ENCODE results near the gene CDNF.

Gene CDNF

DNA sequence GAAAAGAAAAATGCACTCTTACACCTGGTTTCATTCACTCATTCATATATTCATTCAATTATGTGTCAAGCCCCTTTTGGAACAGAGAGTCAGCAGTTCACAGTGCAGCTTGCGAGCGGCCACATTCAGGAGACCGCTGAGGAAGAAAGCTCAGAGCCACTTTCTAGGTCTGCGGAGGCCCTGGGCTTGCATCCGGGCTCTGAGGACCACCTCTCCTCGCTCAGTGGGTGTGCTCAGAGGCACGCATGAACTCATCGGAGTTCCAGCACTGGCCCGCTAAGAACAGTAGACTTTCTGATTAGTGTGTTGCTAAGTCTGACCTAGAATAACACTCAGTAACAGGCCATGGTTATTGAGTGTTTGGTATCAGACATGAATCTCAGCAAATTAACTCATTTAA lies 61.3 kb downstream of the CDNF start:
- Histone ChIP-seq H2AFZ (ENCODE audit: low read length) (no peak overlapping the region), H3K4me3 (ENCODE audit: low read length) (no peak overlapping the region), H3K27ac (ENCODE audit: low read length) (no peak overlapping the region), H3K9me3 (replicated peaks; ENCODE audit: insufficient read depth, low read length) (no peaks in the 10 kb centered on the region), H3K79me2 (ENCODE audit: low read length) (no peaks in the 10 kb centered on the region), H3K36me3 (replicated peaks; ENCODE audit: insufficient read depth, low read length) (no peaks in the 10 kb centered on the region), H3F3A (ENCODE audit: insufficient read depth, low read length) (no peaks in the 10 kb centered on the region), H3K9me2 (replicated peaks; ENCODE audit: insufficient read depth, low read length) (no peaks in the 10 kb centered on the region), H3K9ac (ENCODE audit: low read length) (no peak overlapping the region), H3K4me2 (ENCODE audit: low read depth, low read length) (no peak overlapping the region), H3K27me3 (replicated peaks; ENCODE audit: insufficient read depth, low read length) (no peaks in the 10 kb centered on the region), H3K4me1 (ENCODE audit: low read length) (no peaks in the 10 kb centered on the region), H4K20me1 (ENCODE audit: insufficient read depth, low read length) (no peaks in the 10 kb centered on the region)
- DNase-seq, result no peak
- no peak for TF ChIP-seq CTCF (IDR thresholded peaks at IDR 0.05; ENCODE audit: low read length)
- TF ChIP-seq EZH2 (optimal IDR thresholded peaks at IDR 0.05; ENCODE audit: low read depth, low read length), result no peak
- no peak for TF ChIP-seq EZH2phosphoT487 (IDR thresholded peaks at IDR 0.05; ENCODE audit: low read length)

DNA sequence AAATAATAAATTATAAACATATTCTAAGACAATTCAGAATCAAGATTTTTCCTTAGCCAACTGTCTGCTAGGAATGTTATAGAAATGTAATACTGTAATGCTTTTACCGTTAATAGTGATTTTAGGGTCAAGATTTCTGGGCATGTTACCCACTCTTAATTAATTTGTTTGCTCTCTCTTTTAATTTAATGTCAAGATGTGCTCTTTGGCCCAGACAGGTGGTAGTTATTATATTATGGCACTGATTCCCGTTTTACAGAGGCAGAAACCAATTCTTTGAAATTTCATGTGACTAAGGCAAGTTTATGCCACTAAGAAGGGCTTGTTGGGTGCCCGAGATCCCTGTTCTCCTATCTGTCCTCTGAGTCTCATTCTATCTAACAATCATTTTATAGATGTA lies 62.2 kb downstream of the CDNF start:
- Histone ChIP-seq H3K4me3 (ENCODE audit: low read length) (no peak overlapping the region), H3K4me1 (ENCODE audit: low read length) (no peaks in the 10 kb centered on the region), H3K27me3 (replicated peaks; ENCODE audit: insufficient read depth, low read length) (no peaks in the 10 kb centered on the region), H2AFZ (ENCODE audit: low read length) (no peak overlapping the region), H4K20me1 (ENCODE audit: insufficient read depth, low read length) (no peaks in the 10 kb centered on the region), H3F3A (ENCODE audit: insufficient read depth, low read length) (no peaks in the 10 kb centered on the region), H3K9me2 (replicated peaks; ENCODE audit: insufficient read depth, low read length) (no peaks in the 10 kb centered on the region), H3K79me2 (ENCODE audit: low read length) (no peaks in the 10 kb centered on the region), H3K27ac (ENCODE audit: low read length) (no peak overlapping the region), H3K36me3 (replicated peaks; ENCODE audit: insufficient read depth, low read length) (no peaks in the 10 kb centered on the region), H3K9ac (ENCODE audit: low read length) (no peak overlapping the region), H3K9me3 (replicated peaks; ENCODE audit: insufficient read depth, low read length) (no peaks in the 10 kb centered on the region), H3K4me2 (ENCODE audit: low read depth, low read length) (no peak overlapping the region)
- no peak for DNase-seq
- TF ChIP-seq CTCF (IDR thresholded peaks at IDR 0.05; ENCODE audit: low read length), result no peak
- no peak for TF ChIP-seq EZH2phosphoT487 (IDR thresholded peaks at IDR 0.05; ENCODE audit: low read length)
- TF ChIP-seq EZH2 (optimal IDR thresholded peaks at IDR 0.05; ENCODE audit: low read depth, low read length), result no peak

DNA sequence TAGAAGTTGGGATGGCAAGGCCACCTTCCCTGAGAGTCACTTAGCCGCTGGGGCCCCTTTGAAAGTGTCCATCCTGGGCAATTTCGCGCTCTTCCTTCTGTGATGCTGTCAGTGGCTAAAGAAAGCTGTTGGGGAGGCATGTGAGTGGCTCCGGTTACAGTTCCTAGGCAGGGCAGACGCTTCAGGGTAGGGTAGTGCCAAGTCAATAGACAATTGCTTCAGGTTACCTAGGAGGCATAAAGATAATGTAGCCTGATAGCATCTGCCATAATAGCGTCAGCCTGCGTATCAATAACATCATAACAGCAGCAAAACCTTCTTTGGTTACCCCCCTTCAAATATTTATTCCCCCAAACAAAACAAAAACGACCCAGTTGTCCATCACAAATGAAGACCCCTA lies 63.0 kb downstream of the CDNF start, which contains the start of gene FAM107B:
Gene FAM107B (minus strand): TSS at position 101 of the 400 bp plus-strand sequence. CDS start 234 bp downstream, outside the sequence.
- TF ChIP-seq CTCF (IDR thresholded peaks at IDR 0.05; ENCODE audit: low read length) (no peak), EZH2 (optimal IDR thresholded peaks at IDR 0.05; ENCODE audit: low read depth, low read length) (no peak), EZH2phosphoT487 (IDR thresholded peaks at IDR 0.05; ENCODE audit: low read length) (no peak)
- Histone ChIP-seq H3K27me3 (replicated peaks; ENCODE audit: insufficient read depth, low read length) (no peaks in the 10 kb centered on the region), H3K4me3 (ENCODE audit: low read length) (no peak within 1 kb of the TSS), H3K9me2 (replicated peaks; ENCODE audit: insufficient read depth, low read length) (no peaks in the 10 kb centered on the region), H3K9ac (ENCODE audit: low read length) (no peak within 1 kb of the TSS), H3K4me2 (ENCODE audit: low read depth, low read length) (no peak within 1 kb of the TSS), H3K4me1 (ENCODE audit: low read length) (no peaks in the 10 kb centered on the region), H2AFZ (ENCODE audit: low read length) (no peak within 1 kb of the TSS), H3K9me3 (replicated peaks; ENCODE audit: insufficient read depth, low read length) (no peaks in the 10 kb centered on the region), H4K20me1 (ENCODE audit: insufficient read depth, low read length) (no peaks in the 10 kb centered on the region), H3K79me2 (ENCODE audit: low read length) (no peaks in the 10 kb centered on the region), H3K36me3 (replicated peaks; ENCODE audit: insufficient read depth, low read length) (no peaks in the 10 kb centered on the region), H3K27ac (ENCODE audit: low read length) (no peak within 1 kb of the TSS), H3F3A (ENCODE audit: insufficient read depth, low read length) (no peaks in the 10 kb centered on the region)
- no peak for DNase-seq

Measured in MM.1S (cell line).